DOHH2 (cell line): ENCODE results near the gene ARID3C.

Experiments used
- H3F3A ChIP-seq: fragments of 200-600 bp; sonication (generic), shearing (Covaris generic); 2 replicates; pipeline ENCODE4 v1.6.0; 2016; ENCODE audit warnings: antibody characterized with exemption, mild to moderate bottlenecking; ENCODE audit not compliant: control insufficient read depth, insufficient read depth
- H3K27ac ChIP-seq: fragments of 200-600 bp; sonication (generic); 2 replicates; pipeline ENCODE4 v1.5.1; 2014; ENCODE audit warnings: low read depth, mild to moderate bottlenecking, low read length, moderate library complexity
- H3K27me3 ChIP-seq: fragments of 200-600 bp; sonication (generic); 2 replicates; pipeline ENCODE4 v1.6.1; 2014; ENCODE audit warnings: mild to moderate bottlenecking, low read length, mixed read lengths; ENCODE audit not compliant: control insufficient read depth
- H3K36me3 ChIP-seq: fragments of 200-600 bp; sonication (generic); 2 replicates; pipeline ENCODE4 v1.6.1; 2014; ENCODE audit warnings: mild to moderate bottlenecking, low read length, moderate library complexity, mixed read lengths; ENCODE audit not compliant: control insufficient read depth
- H3K4me1 ChIP-seq: fragments of 200-600 bp; sonication (generic); 2 replicates; pipeline ENCODE4 v1.6.1; 2014; ENCODE audit warnings: mild to moderate bottlenecking, low read length, mixed read lengths; ENCODE audit not compliant: control insufficient read depth
- H3K4me2 ChIP-seq: fragments of 200-600 bp; sonication (generic); 2 replicates; pipeline ENCODE4 v1.6.0; 2014; ENCODE audit warnings: mild to moderate bottlenecking, low read length, moderate library complexity
- H3K4me3 ChIP-seq: fragments of 200-600 bp; sonication (generic); 2 replicates; pipeline ENCODE4 v1.5.1; 2014; ENCODE audit warnings: mild to moderate bottlenecking, low read length, mixed read lengths
- H3K79me2 ChIP-seq: fragments of 200-600 bp; sonication (generic); 2 replicates; pipeline ENCODE4 v1.6.1; 2014; ENCODE audit warnings: mild to moderate bottlenecking, low read length, mixed read lengths; ENCODE audit not compliant: control insufficient read depth
- H3K9me2 ChIP-seq: fragments of 200-600 bp; sonication (generic); replicated peaks from 2 replicates; pipeline ENCODE4 v1.6.1; 2014; ENCODE audit warnings: mild to moderate bottlenecking, low read length, mixed read lengths; ENCODE audit not compliant: control insufficient read depth
- H3K9me3 ChIP-seq: fragments of 200-600 bp; sonication (generic); 2 replicates; pipeline ENCODE4 v1.6.1; 2014; ENCODE audit warnings: antibody characterized with exemption, low read length, mixed read lengths; ENCODE audit not compliant: control insufficient read depth, insufficient read depth
- H4K20me1 ChIP-seq: fragments of 200-600 bp; sonication (generic); 2 replicates; pipeline ENCODE4 v1.6.0; 2014; ENCODE audit warnings: low read depth, mild to moderate bottlenecking, antibody characterized with exemption, low read length, moderate library complexity; ENCODE audit not compliant: control insufficient read depth, insufficient read depth
- EZH2phosphoT487 ChIP-seq: fragments of 200-600 bp; sonication (generic); IDR thresholded peaks from 2 replicates; pipeline ENCODE4 v1.6.1; 2017; ENCODE audit warnings: borderline replicate concordance, mild to moderate bottlenecking, antibody characterized with exemption, low read length, moderate library complexity, mixed read lengths
- TF ChIP-seq, protein P1 (sequence below): fragments of 200-600 bp; sonication (generic); IDR thresholded peaks from one replicate; pipeline ENCODE4 v1.5.1; 2014; ENCODE audit warnings: antibody characterized with exemption, mild to moderate bottlenecking, low read depth, low read length; ENCODE audit not compliant: poor library complexity, severe bottlenecking

ARID3C gene

DNA sequence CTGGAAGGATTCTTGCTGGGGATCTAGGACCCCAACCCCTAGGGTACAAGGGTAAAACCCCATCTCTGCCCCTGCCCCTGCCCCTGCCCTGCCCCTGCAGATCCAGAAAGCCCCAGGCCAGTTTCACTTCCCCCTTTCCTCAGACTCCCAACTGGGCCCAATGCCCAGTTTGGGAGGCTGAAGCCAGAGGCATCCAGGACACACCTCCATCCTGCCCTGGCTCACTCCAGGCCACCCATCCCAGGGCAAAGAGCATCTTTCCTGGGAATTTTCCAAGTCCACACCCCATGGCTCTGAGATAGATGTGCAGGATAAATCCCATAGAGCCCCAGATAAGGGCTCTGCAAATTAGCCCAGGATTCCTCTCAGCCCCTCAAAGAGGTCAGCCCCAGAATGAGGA, 56.8 kb downstream of the ARID3C start:
- H3K4me1 ChIP-seq: no peaks in the 10 kb centered on the region
- H3K4me2 ChIP-seq: no peak overlapping the region
- no peak overlapping the region for H3K4me3 ChIP-seq
- H3K27me3 ChIP-seq: peaks cover 29% of the 10 kb centered on the region
- H3K27ac ChIP-seq: no peak overlapping the region
- H3F3A ChIP-seq: no peaks in the 10 kb centered on the region
- no peaks in the 10 kb centered on the region for H3K79me2 ChIP-seq
- TF ChIP-seq, protein P1, sequence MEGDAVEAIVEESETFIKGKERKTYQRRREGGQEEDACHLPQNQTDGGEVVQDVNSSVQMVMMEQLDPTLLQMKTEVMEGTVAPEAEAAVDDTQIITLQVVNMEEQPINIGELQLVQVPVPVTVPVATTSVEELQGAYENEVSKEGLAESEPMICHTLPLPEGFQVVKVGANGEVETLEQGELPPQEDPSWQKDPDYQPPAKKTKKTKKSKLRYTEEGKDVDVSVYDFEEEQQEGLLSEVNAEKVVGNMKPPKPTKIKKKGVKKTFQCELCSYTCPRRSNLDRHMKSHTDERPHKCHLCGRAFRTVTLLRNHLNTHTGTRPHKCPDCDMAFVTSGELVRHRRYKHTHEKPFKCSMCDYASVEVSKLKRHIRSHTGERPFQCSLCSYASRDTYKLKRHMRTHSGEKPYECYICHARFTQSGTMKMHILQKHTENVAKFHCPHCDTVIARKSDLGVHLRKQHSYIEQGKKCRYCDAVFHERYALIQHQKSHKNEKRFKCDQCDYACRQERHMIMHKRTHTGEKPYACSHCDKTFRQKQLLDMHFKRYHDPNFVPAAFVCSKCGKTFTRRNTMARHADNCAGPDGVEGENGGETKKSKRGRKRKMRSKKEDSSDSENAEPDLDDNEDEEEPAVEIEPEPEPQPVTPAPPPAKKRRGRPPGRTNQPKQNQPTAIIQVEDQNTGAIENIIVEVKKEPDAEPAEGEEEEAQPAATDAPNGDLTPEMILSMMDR: no peak
- no peak for TF ChIP-seq EZH2phosphoT487
- no peaks in the 10 kb centered on the region; the same call in 1 of the 2 replicates for H4K20me1 ChIP-seq
- H3K9me3 ChIP-seq: no peaks in the 10 kb centered on the region
- H3K36me3 ChIP-seq: no peaks in the 10 kb centered on the region
- no peaks in the 10 kb centered on the region for H3K9me2 ChIP-seq

DNA sequence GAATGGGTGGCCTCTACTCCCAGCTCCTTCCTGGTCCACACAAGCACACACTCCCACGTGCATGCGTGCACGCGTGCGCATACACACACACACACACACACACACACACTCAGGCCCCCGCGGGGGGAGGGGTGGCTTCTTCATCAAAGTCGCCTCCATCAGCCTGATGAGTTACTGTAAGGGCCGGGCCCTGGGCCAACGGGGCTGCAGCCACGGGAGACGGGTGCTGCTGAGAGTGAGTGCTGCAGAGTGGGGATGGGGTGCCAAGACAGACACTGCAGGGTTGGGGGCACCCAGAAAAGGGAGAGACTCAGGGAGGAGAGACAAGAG, 57.4 kb downstream of the ARID3C start:
- Histone ChIP-seq H3K36me3 (no peaks in the 10 kb centered on the region), H3K79me2 (no peaks in the 10 kb centered on the region), H3K9me2 (no peaks in the 10 kb centered on the region), H3K4me1 (no peaks in the 10 kb centered on the region), H3K4me2 (no peak overlapping the region), H3K4me3 (no peak overlapping the region), H3F3A (no peaks in the 10 kb centered on the region), H3K27me3 (peaks cover 28% of the 10 kb centered on the region), H3K27ac (no peak overlapping the region), H3K9me3 (no peaks in the 10 kb centered on the region), H4K20me1 (no peaks in the 10 kb centered on the region; the same call in 1 of the 2 replicates)
- TF ChIP-seq, protein P1: no peak
- no peak for TF ChIP-seq EZH2phosphoT487
